Large intestine (tissue), 3 donors: ENCODE measurements around the gene NFE2. TPM values are rescaled to one million over a fixed set of nuclear protein-coding genes. Genes with fewer than 3 reads are reported as not detected.
A peak's percentile ranks its signal among the peaks of the same experiment; 100 is the strongest.
"Not testable (repeated sequence)": the region's sequence is repeated elsewhere in the genome, so short reads cannot be mapped to it uniquely, and the experiment has no call there.

Experiments used
- DNase-seq, 2 donors: peaks; one replicate each; pipeline versions ENCODE4 v3.0.0 to v3.0.0-alpha.2; 2013
- H3K27ac ChIP-seq: one replicate; pipeline ENCODE4 v1.5.1; 2013; ENCODE audit warnings: low read length
- H3K27me3 ChIP-seq: 2 replicates; pipeline ENCODE4 v1.6.1; 2013; ENCODE audit warnings: low read length; ENCODE audit not compliant: control insufficient read depth, insufficient read depth
- H3K36me3 ChIP-seq: 2 replicates; pipeline ENCODE4 v1.6.1; 2013; ENCODE audit warnings: low read length; ENCODE audit not compliant: control insufficient read depth, insufficient read depth
- H3K4me1 ChIP-seq: one replicate; pipeline ENCODE4 v1.6.1; 2013; ENCODE audit warnings: low read length; ENCODE audit not compliant: control insufficient read depth, insufficient read depth
- H3K4me3 ChIP-seq: one replicate; pipeline ENCODE4 v1.5.1; 2013; ENCODE audit warnings: low read length
- H3K9me3 ChIP-seq: one replicate; pipeline ENCODE4 v1.6.1; 2013; ENCODE audit warnings: mild to moderate bottlenecking, low read depth, low read length, moderate library complexity; ENCODE audit not compliant: control insufficient read depth
- WGBS: methylation state at CpG from one replicate; pipeline ENCODE4 v1.1.5; 2013; ENCODE audit warnings: low lambda C conversion rate; ENCODE audit not compliant: insufficient coverage; 5-methylcytosine and 5-hydroxymethylcytosine counted together
- polyA plus RNA-seq: library from polyadenylated mRNA; unstranded; fragments of 120-200 nt; gene quantifications from one replicate; pipeline ENCODE4 v1.2.1, GENCODE V29; 2013

Gene NFE2
- polyA plus RNA-seq, 1 donor, result 2.1 TPM

- H3K27ac ChIP-seq, result peak overlapping the region; percentile 88
- H3K36me3 ChIP-seq, result peaks cover 46% of the 10 kb centered on the region
- peaks cover 24% of the 10 kb centered on the region for H3K4me1 ChIP-seq
- H3K9me3 ChIP-seq, DNase-seq, H3K27me3 ChIP-seq: not testable (repeated sequence)
- WGBS, result 6% methylated on average over 2 of the region's 4 CpGs
- H3K4me3 ChIP-seq, result peak overlapping the region; percentile 88
Measured at GRCh38 chr12:54281694-54282093, 19.1 kb downstream of the NFE2 start.

- not testable (repeated sequence) for H3K9me3 ChIP-seq, DNase-seq, H3K27me3 ChIP-seq
- H3K36me3 ChIP-seq, result peaks cover 43% of the 10 kb centered on the region
- peaks cover 22% of the 10 kb centered on the region for H3K4me1 ChIP-seq
- H3K27ac ChIP-seq, result peak overlapping the region; percentile 88
- WGBS, result no CpG with 5 or more reads among the region's 10 CpGs
- H3K4me3 ChIP-seq, result peak overlapping the region; percentile 88
Measured at GRCh38 chr12:54281261-54281638, 19.6 kb downstream of the NFE2 start.

- 3% methylated on average over 7 of the region's 48 CpGs for WGBS
- peak; percentile 100 for DNase-seq
Measured at GRCh38 chr12:54280468-54281260, 20.2 kb downstream of the NFE2 start, which contains the start of gene HNRNPA1. TSS of gene HNRNPA1 (plus strand) at chr12:54280726. CDS start at chr12:54280808, 82 bp downstream.

GRCh38 chr12:54279632-54280467, 21.0 kb downstream of the NFE2 start, which contains the start of gene CBX5:
TSS of gene CBX5 (minus strand) at chr12:54280122. CDS start at chr12:54257650, 22,472 bp downstream.
- peak within 1 kb of the TSS; percentile 88 for H3K27ac ChIP-seq
- H3K4me1 ChIP-seq, result peaks cover 13% of the 10 kb centered on the region
- WGBS, result no CpG with 5 or more reads among the region's 49 CpGs
- H3K36me3 ChIP-seq, result peaks cover 31% of the 10 kb centered on the region
- no peaks in the 10 kb centered on the region for H3K9me3 ChIP-seq
- DNase-seq, result peak; percentile 99
- no peaks in the 10 kb centered on the region for H3K27me3 ChIP-seq
- H3K4me3 ChIP-seq, result peak within 1 kb of the TSS; percentile 88

More at GRCh38 chr12:54280468-54281260, 20.2 kb downstream of the NFE2 start, which contains the start of gene HNRNPA1:
- H3K36me3 ChIP-seq, result peaks cover 37% of the 10 kb centered on the region
- H3K4me1 ChIP-seq, result peaks cover 17% of the 10 kb centered on the region
- H3K9me3 ChIP-seq, result no peaks in the 10 kb centered on the region
- H3K27ac ChIP-seq, result peak within 1 kb of the TSS; percentile 88
- H3K4me3 ChIP-seq, result peak within 1 kb of the TSS; percentile 88
- H3K27me3 ChIP-seq, result no peaks in the 10 kb centered on the region

- Histone ChIP-seq H3K4me1 (peaks cover 13% of the 10 kb centered on the region), H3K27me3 (no peaks in the 10 kb centered on the region), H3K4me3 (peak overlapping the region; percentile 88), H3K36me3 (peaks cover 30% of the 10 kb centered on the region), H3K27ac (peak overlapping the region; percentile 88), H3K9me3 (no peaks in the 10 kb centered on the region)
- DNase-seq, result no peak
- 0% methylated on average over 1 of the region's 19 CpGs for WGBS
Measured at GRCh38 chr12:54279227-54279631, 21.6 kb downstream of the NFE2 start.

GRCh38 chr12:54277823-54278276, 23.0 kb downstream of the NFE2 start:
- no CpG with 5 or more reads among the region's 5 CpGs for WGBS
- peak overlapping the region; percentile 88 for H3K4me3 ChIP-seq

GRCh38 chr12:54276368-54276767, 24.4 kb downstream of the NFE2 start:
- Histone ChIP-seq H3K36me3 (peaks cover 11% of the 10 kb centered on the region), H3K27ac (no peak overlapping the region), H3K4me1 (peaks cover 7% of the 10 kb centered on the region), H3K4me3 (no peak overlapping the region), H3K27me3 (no peaks in the 10 kb centered on the region), H3K9me3 (no peaks in the 10 kb centered on the region)
- no CpG with 5 or more reads among the region's 3 CpGs for WGBS
- no peak for DNase-seq

More at GRCh38 chr12:54277823-54278276, 23.0 kb downstream of the NFE2 start:
- Histone ChIP-seq H3K36me3 (peaks cover 23% of the 10 kb centered on the region), H3K9me3 (no peaks in the 10 kb centered on the region), H3K27me3 (no peaks in the 10 kb centered on the region), H3K27ac (no peak overlapping the region), H3K4me1 (peaks cover 7% of the 10 kb centered on the region)
- peak in 1 of 2 donors; percentile 22 for DNase-seq

- H3K4me3 ChIP-seq, result no peak overlapping the region
- DNase-seq, result peak in 1 of 2 donors; percentile 4
- peaks cover 7% of the 10 kb centered on the region for H3K4me1 ChIP-seq
- H3K36me3 ChIP-seq, result peaks cover 10% of the 10 kb centered on the region
- H3K9me3 ChIP-seq, result no peaks in the 10 kb centered on the region
- 71% methylated on average over 1 of the region's 2 CpGs for WGBS
- H3K27ac ChIP-seq, result no peak overlapping the region
- H3K27me3 ChIP-seq, result no peaks in the 10 kb centered on the region
Measured at GRCh38 chr12:54273981-54274380, 26.8 kb downstream of the NFE2 start.

GRCh38 chr12:54272214-54272613, 28.6 kb downstream of the NFE2 start:
- Histone ChIP-seq H3K4me3 (no peak overlapping the region), H3K27me3 (no peaks in the 10 kb centered on the region), H3K36me3 (peaks cover 10% of the 10 kb centered on the region), H3K27ac (no peak overlapping the region), H3K4me1 (no peaks in the 10 kb centered on the region), H3K9me3 (no peaks in the 10 kb centered on the region)
- WGBS, result no CpG with 5 or more reads among the region's 1 CpG
- DNase-seq, result no peak

- H3K36me3 ChIP-seq, result peaks cover 10% of the 10 kb centered on the region
- H3K4me3 ChIP-seq, result no peak overlapping the region
- H3K4me1 ChIP-seq, result no peaks in the 10 kb centered on the region
- no peaks in the 10 kb centered on the region for H3K27me3 ChIP-seq
- WGBS, result no CpG with 5 or more reads among the region's 2 CpGs
- H3K27ac ChIP-seq, result no peak overlapping the region
- H3K9me3 ChIP-seq, result no peaks in the 10 kb centered on the region
- no peak for DNase-seq
Measured at GRCh38 chr12:54270345-54270744, 30.5 kb downstream of the NFE2 start.
